Activated CD4-positive, alpha-beta T cell treated with anti-CD3 and anti-CD28 coated beads, Interleukin-2, amount 10 ng/mL, durations not matched to agents 7 days and 5 days (primary cell): Measurements from ENCODE around the gene ALDH1B1. TPM values are rescaled to one million over a fixed set of nuclear protein-coding genes. Genes with fewer than 3 reads are reported as not detected.

Experiments
- CTCF ChIA-PET: fragments of 350-600 bp; sonication (Branson Sonifier 250); formaldehyde crosslinking; loops from one replicate; lab custom pipeline; 2021; ENCODE audit warnings: antibody characterized with exemption; lab: Charles Lee
- POLR2A ChIA-PET: fragments of 350-600 bp; sonication (Branson Sonifier 250); formaldehyde crosslinking; loops from one replicate; lab custom pipeline; 2021; ENCODE audit warnings: antibody characterized with exemption; lab: Charles Lee
- DNase-seq: peaks from one replicate; pipeline ENCODE4 v3.0.0-alpha.2; 2020
- H3K27ac Mint-ChIP-seq: one replicate; pipeline ENCODE4 v1.8.0; 2021; ENCODE audit warnings: mild to moderate bottlenecking, moderate library complexity, mixed read lengths
- H3K27me3 Mint-ChIP-seq: one replicate; pipeline ENCODE4 v1.8.0; 2021; ENCODE audit warnings: mixed read lengths
- H3K36me3 Mint-ChIP-seq: one replicate; pipeline ENCODE4 v1.8.0; 2021; ENCODE audit warnings: low read depth, mixed read lengths
- H3K4me1 Mint-ChIP-seq: one replicate; pipeline ENCODE4 v1.8.0; 2021; ENCODE audit warnings: mixed read lengths
- H3K4me3 Mint-ChIP-seq: one replicate; pipeline ENCODE4 v1.8.0; 2021; ENCODE audit warnings: mild to moderate bottlenecking, moderate library complexity, mixed read lengths
- H3K9me3 Mint-ChIP-seq: one replicate; pipeline ENCODE4 v1.8.0; 2021; ENCODE audit warnings: mixed read lengths
- total RNA-seq, 2 experiments: library from RNA; stranded (reverse); gene quantifications; one replicate each; pipeline ENCODE4 v1.2.3, GENCODE V29; 2021

Gene ALDH1B1
- total RNA-seq, 2 experiments from 2014 or later, result 8.0 to 8.1 TPM

GRCh38 chr9:38432922-38433510, 40.5 kb downstream of the ALDH1B1 start:
- no peak for DNase-seq
- Mint-ChIP-seq H3K27me3 (peaks cover 6% of the 10 kb centered on the region), H3K27ac (no peak overlapping the region), H3K4me3 (no peak overlapping the region), H3K36me3 (no peaks in the 10 kb centered on the region), H3K4me1 (peaks cover 6% of the 10 kb centered on the region), H3K9me3 (no peaks in the 10 kb centered on the region)
- POLR2A ChIA-PET, result no interaction called here
- CTCF ChIA-PET, result no interaction called here

DNA sequence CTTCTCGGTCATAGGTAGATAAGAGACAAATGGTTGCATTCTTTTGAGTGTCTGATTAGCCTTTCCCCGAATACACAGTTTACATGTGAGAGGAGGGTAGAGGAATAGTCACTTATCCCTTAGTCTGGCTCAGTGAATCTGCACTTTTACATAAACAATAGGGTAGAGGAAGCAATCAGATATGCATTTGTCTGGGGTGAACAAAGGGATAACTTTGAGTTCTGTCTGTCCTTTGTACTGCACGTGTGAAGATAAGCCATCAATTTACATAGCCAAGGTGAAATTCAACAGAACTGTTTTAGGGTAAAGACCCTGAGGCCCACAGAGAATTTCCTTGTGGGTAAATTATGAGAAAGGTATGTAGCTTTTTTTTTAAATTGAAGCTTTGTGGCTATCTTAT, 41.9 kb downstream of the ALDH1B1 start:
- no peak for DNase-seq
- Mint-ChIP-seq H3K27ac (no peak overlapping the region), H3K4me1 (peaks cover 6% of the 10 kb centered on the region), H3K36me3 (no peaks in the 10 kb centered on the region), H3K9me3 (no peaks in the 10 kb centered on the region), H3K4me3 (no peak overlapping the region), H3K27me3 (peaks cover 7% of the 10 kb centered on the region)
- CTCF ChIA-PET, result no interaction called here
- POLR2A ChIA-PET, result no interaction called here

DNA sequence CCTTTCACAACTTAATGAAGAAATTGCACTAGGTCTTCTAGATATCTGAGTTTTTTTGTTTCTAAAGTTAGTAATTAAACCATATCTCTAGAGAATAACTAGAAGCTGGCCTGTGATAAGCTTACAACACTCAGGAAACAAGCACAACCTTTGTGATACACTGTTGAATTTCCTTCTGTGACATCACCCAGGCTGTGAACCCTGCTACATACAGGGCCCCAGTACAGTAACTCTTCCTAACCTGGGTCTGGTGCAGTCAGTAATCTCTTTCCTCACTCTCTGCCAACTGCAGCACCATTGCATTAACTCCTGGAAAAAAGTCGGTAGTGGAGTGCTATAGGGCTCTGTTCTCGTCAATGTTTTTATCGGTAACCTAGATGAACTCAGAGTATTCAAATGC, 42.4 kb downstream of the ALDH1B1 start:
- ChIA-PET CTCF (no interaction called here), POLR2A (no interaction called here)
- Mint-ChIP-seq H3K4me1 (peaks cover 6% of the 10 kb centered on the region), H3K4me3 (no peak overlapping the region), H3K27me3 (peaks cover 7% of the 10 kb centered on the region), H3K36me3 (no peaks in the 10 kb centered on the region), H3K9me3 (no peaks in the 10 kb centered on the region), H3K27ac (no peak overlapping the region)
- DNase-seq, result no peak

DNA sequence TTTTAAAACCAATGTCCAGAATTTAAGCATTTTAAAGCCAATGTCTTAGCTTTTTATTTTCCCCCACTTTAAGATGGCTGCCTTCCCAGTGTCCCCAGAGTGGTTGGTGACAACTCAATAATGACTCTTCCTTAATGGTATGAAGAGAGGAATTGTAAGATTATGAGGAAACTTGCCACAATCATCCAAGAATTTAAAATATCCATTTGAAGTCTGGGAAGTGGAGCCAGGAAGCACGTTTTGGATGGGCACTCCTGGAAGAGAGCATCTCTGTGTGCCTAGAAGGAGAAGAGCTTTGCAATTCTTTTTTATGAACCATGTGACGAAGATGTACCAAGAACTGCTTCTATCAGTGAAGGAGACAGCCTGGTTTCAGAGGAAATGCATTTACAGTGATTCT, 43.0 kb downstream of the ALDH1B1 start:
- DNase-seq, result no peak
- POLR2A ChIA-PET, result no interaction called here

GRCh38 chr9:38436708-38437107, 44.2 kb downstream of the ALDH1B1 start:
- Mint-ChIP-seq H3K9me3 (no peaks in the 10 kb centered on the region), H3K27me3 (peaks cover 4% of the 10 kb centered on the region), H3K4me1 (no peaks in the 10 kb centered on the region), H3K36me3 (no peaks in the 10 kb centered on the region), H3K27ac (no peak overlapping the region), H3K4me3 (no peak overlapping the region)
- CTCF ChIA-PET, result no interaction called here
- no peak for DNase-seq
- POLR2A ChIA-PET, result no interaction called here

More for the DNA sequence above, 43.0 kb downstream of the ALDH1B1 start:
- H3K36me3 Mint-ChIP-seq, result no peaks in the 10 kb centered on the region
- H3K27me3 Mint-ChIP-seq, result peaks cover 4% of the 10 kb centered on the region
- no peaks in the 10 kb centered on the region for H3K9me3 Mint-ChIP-seq
- no peak overlapping the region for H3K27ac Mint-ChIP-seq
- peaks cover 6% of the 10 kb centered on the region for H3K4me1 Mint-ChIP-seq
- H3K4me3 Mint-ChIP-seq, result no peak overlapping the region
- CTCF ChIA-PET, result no interaction called here

DNA sequence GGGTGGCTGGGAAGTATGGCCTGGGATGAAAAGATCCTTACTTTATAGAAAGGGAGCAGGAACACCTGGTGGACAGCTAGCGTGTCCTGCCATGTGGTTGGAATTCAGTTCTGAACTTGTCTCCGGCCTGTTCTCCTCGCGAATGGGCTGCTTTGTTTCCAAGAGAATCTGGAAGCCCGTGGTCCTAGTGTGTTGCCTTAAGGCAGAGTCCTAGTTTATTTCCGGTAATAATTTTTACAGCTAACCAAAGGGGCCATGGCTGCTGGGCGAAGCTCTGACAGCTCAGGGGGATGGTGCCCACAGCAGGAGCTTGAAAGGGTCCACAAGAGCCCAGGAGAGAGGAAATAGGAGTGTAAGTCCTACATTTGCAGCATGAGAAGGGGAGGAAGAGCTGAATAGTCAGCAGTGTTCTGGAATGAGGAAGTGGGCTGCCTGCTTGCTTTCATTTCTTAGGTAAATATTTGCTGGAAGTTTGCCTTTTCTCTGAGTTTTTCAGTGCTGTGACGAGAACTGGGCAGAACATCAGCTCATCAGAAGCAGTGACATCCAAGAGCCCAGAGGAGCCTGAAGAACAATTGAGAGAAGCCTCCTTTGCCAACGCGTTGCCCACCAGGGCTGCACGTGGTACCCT, 44.8 kb downstream of the ALDH1B1 start:
- POLR2A ChIA-PET, result no interaction called here

GRCh38 chr9:38439291-38439915, 46.9 kb downstream of the ALDH1B1 start:
- ChIA-PET POLR2A (no interaction called here), CTCF (no interaction called here)
- H3K27me3 Mint-ChIP-seq, result peaks cover 5% of the 10 kb centered on the region
- no peaks in the 10 kb centered on the region for H3K9me3 Mint-ChIP-seq
- no peak for DNase-seq
- H3K27ac Mint-ChIP-seq, result no peak overlapping the region
- no peak overlapping the region for H3K4me3 Mint-ChIP-seq
- no peaks in the 10 kb centered on the region for H3K4me1 Mint-ChIP-seq
- no peaks in the 10 kb centered on the region for H3K36me3 Mint-ChIP-seq

More for the DNA sequence above, 44.8 kb downstream of the ALDH1B1 start:
- no peak for DNase-seq
- Mint-ChIP-seq H3K36me3 (no peaks in the 10 kb centered on the region), H3K27ac (no peak overlapping the region), H3K27me3 (peaks cover 4% of the 10 kb centered on the region), H3K4me1 (no peaks in the 10 kb centered on the region), H3K4me3 (no peak overlapping the region), H3K9me3 (no peaks in the 10 kb centered on the region)
- CTCF ChIA-PET, result no interaction called here

DNA sequence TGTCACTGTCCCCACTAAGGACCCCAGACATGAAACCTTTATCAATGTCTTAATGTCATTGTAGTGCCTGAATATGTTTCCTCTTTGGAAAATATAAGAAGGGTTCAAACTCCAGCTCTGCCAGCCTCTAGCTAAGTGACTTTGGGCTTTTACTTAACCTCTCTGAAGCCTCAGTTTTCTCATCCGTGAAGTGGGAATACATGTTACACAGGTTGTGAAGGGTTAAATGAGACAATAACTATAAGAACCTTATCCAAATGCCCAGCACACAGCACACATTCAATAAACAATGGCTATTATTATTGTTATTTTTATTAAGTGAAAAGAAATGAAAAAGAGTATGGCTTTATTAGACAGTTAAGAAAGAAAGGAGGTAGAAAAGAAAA, 47.4 kb downstream of the ALDH1B1 start:
- Mint-ChIP-seq H3K4me1 (no peaks in the 10 kb centered on the region), H3K36me3 (no peaks in the 10 kb centered on the region), H3K4me3 (no peak overlapping the region), H3K27me3 (peaks cover 7% of the 10 kb centered on the region), H3K9me3 (no peaks in the 10 kb centered on the region), H3K27ac (no peak overlapping the region)
- ChIA-PET POLR2A (no interaction called here), CTCF (no interaction called here)
- DNase-seq, result no peak

DNA sequence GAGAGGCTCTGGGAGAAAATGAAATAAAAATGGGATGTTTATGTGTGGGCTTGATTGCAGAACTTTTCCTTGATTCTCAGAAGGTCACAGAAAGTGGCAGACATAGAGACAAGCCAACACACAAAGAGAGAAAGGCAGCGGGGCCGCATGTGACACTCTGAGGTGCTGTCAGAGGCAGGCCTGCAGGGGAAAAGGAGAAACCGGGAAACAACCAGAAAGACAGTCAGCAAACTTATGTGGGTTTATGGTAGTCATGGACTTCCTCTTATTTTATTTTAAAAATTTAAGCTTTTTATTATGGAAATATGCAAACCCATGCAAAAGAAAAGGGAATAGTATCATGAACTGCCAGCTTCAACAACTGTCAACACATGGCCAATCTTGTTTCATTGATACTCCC, 48.0 kb downstream of the ALDH1B1 start:
- Mint-ChIP-seq H3K27ac (no peak overlapping the region), H3K4me3 (no peak overlapping the region), H3K27me3 (peaks cover 12% of the 10 kb centered on the region), H3K4me1 (no peaks in the 10 kb centered on the region), H3K9me3 (no peaks in the 10 kb centered on the region), H3K36me3 (no peaks in the 10 kb centered on the region)
- CTCF ChIA-PET, result no interaction called here
- POLR2A ChIA-PET, result no interaction called here
- DNase-seq, result no peak

DNA sequence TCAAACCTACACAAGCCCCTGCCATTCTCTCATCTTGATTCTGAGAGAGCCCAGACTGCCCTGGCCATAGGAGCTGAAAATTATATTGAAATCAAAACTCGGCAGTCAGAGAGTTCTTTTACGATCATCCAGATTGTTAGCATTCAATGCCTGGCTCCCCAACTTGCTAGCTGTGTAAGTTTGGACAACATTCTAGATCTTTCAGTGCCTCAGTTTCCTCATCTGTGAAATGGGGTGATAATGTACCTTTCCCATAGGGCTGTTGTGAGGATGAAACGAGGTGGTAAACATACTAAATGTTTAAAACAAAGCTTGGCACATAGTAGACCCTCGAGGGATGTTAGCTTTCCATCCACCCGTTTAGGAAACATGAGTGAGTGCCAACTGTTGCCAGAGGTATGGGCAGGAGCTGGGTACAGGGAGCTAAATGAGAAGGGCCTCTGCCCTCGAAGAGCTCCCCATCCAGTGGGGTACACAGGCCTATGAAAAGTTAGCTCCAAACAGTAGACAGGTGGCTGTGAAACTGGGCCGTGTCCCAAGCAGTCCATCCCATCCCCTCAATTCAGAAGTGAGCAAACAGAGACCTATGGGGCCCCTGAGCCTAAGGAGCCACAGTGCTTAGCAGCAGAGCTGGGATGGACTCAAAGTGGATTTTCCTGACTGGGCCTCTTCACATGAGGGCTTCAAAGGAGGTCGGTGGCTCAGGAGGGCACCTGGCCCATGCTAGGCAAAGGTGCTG, 49.0 kb downstream of the ALDH1B1 start:
- Mint-ChIP-seq H3K4me1 (no peaks in the 10 kb centered on the region), H3K27me3 (peaks cover 19% of the 10 kb centered on the region), H3K4me3 (no peak overlapping the region), H3K9me3 (no peaks in the 10 kb centered on the region), H3K36me3 (no peaks in the 10 kb centered on the region), H3K27ac (no peak overlapping the region)
- POLR2A ChIA-PET, result no interaction called here
- CTCF ChIA-PET, result no interaction called here
- no peak for DNase-seq

GRCh38 chr9:38442473-38443096, 50.1 kb downstream of the ALDH1B1 start:
- ChIA-PET CTCF (no interaction called here), POLR2A (no interaction called here)
- Mint-ChIP-seq H3K4me1 (no peaks in the 10 kb centered on the region), H3K36me3 (no peaks in the 10 kb centered on the region), H3K27ac (no peak overlapping the region), H3K4me3 (no peak overlapping the region), H3K9me3 (no peaks in the 10 kb centered on the region), H3K27me3 (peaks cover 25% of the 10 kb centered on the region)
- no peak for DNase-seq

- Mint-ChIP-seq H3K4me1 (no peaks in the 10 kb centered on the region), H3K27me3 (peaks cover 29% of the 10 kb centered on the region), H3K9me3 (no peaks in the 10 kb centered on the region), H3K4me3 (no peak overlapping the region), H3K27ac (no peak overlapping the region), H3K36me3 (no peaks in the 10 kb centered on the region)
- POLR2A ChIA-PET, result no interaction called here
- no peak for DNase-seq
- CTCF ChIA-PET, result no interaction called here
Observed at GRCh38 chr9:38443181-38443580, 50.7 kb downstream of the ALDH1B1 start.

DNA sequence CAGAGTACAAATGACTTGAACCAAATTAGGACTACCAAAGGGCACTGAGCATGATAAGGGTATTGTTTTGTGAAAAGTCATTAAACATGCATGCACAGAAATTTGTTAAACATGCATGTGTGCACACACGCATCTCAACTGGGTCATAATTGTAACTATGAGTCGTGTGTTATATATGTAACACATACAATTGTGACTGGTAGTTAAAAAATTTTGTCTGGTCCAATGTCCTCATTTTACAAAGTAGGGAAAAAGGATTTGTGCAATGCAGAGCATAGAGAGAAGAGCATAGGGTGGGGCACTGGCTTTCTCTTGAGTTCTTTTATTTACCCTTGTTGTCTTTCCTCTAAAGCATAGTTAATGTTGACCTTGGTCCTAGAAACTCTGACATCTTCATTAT, 51.1 kb downstream of the ALDH1B1 start:
- no peaks in the 10 kb centered on the region for H3K9me3 Mint-ChIP-seq
- no peak overlapping the region for H3K27ac Mint-ChIP-seq
- POLR2A ChIA-PET, result no interaction called here
- H3K4me3 Mint-ChIP-seq, result no peak overlapping the region
- CTCF ChIA-PET, result no interaction called here
- peaks cover 32% of the 10 kb centered on the region for H3K27me3 Mint-ChIP-seq
- H3K4me1 Mint-ChIP-seq, result no peaks in the 10 kb centered on the region
- no peaks in the 10 kb centered on the region for H3K36me3 Mint-ChIP-seq
- no peak for DNase-seq
